Vagina (tissue), 2 donors: ENCODE measurements around the gene NDUFS3. TPM values are rescaled to one million over a fixed set of nuclear protein-coding genes. Genes with fewer than 3 reads are reported as not detected.

ENCODE experiments used
- DNase-seq, 2 donors: peaks; one replicate each; pipeline ENCODE4 v3.0.0-alpha.2; 2017; ENCODE audit errors: extremely low spot score in 2 of 2
- H3K27ac ChIP-seq: fragments of 200-600 bp; sonication (generic); one replicate; pipeline ENCODE4 v1.5.1; 2019
- H3K27me3 ChIP-seq: fragments of 200-600 bp; sonication (generic); one replicate; pipeline ENCODE4 v1.5.1; 2019
- H3K36me3 ChIP-seq, 2 donors: fragments of 200-600 bp; sonication (generic); one replicate each; pipeline ENCODE4 v1.5.1; 2017 to 2019
- H3K4me1 ChIP-seq: fragments of 200-600 bp; sonication (generic); one replicate; pipeline ENCODE4 v1.5.1; 2019
- H3K4me3 ChIP-seq, 2 donors: fragments of 200-600 bp; sonication (generic); 1 replicate in 1 of 2; 2 replicates in 1 of 2; pipeline ENCODE4 v1.5.1; 2016 to 2019
- H3K9me3 ChIP-seq: fragments of 200-600 bp; sonication (generic); one replicate; pipeline ENCODE4 v1.5.1; 2019
- POLR2A ChIP-seq, 2 donors: fragments of 450-650 bp; IDR thresholded peaks; one replicate each; pipeline ENCODE4 v1.6.1; 2017; ENCODE audit warnings: antibody characterized with exemption in 2 of 2, mild to moderate bottlenecking in 2 of 2, moderate library complexity in 2 of 2
- POLR2AphosphoS5 ChIP-seq, 2 donors: sonication (generic); formaldehyde crosslinking; IDR thresholded peaks; one replicate each; pipeline ENCODE4 v1.9.0; 2017; ENCODE audit warnings: antibody characterized with exemption in 2 of 2, mild to moderate bottlenecking in 2 of 2, low read depth in 1 of 2; ENCODE audit not compliant: insufficient read depth in 1 of 2
- intact Hi-C: fragments of 100-400 bp; cut with DNase I; formaldehyde crosslinking; loops from one replicate; pipeline ENCODE4 v1.15.1; 2023
- total RNA-seq: library from RNA; depleted of rRNA; stranded (reverse); fragments of >200 nt; gene quantifications from one replicate; pipeline ENCODE4 v1.2.3, GENCODE V29; 2016
- TF ChIP-seq, protein P1 (sequence below), 3 experiments: fragments of 450-650 bp in 2 of 3; fragments of 200-600 bp in 1 of 3; sonication (generic) in 1 of 3; IDR thresholded peaks; one replicate each; pipeline ENCODE4 v1.5.1; 2017 to 2019; ENCODE audit warnings: antibody characterized with exemption in 3 of 3, mild to moderate bottlenecking in 2 of 3, moderate library complexity in 2 of 3

The NDUFS3 gene
- total RNA-seq, 1 donor from 2014 or later, result 60.4 TPM

- Histone ChIP-seq H3K27me3 (peaks cover 6% of the 10 kb centered on the region), H3K4me1 (peaks cover 16% of the 10 kb centered on the region), H3K4me3 (no peak overlapping the region), H3K36me3 (no peaks in the 10 kb centered on the region), H3K27ac (no peak overlapping the region), H3K9me3 (no peaks in the 10 kb centered on the region)
- no peak for DNase-seq
- TF ChIP-seq, protein P1, sequence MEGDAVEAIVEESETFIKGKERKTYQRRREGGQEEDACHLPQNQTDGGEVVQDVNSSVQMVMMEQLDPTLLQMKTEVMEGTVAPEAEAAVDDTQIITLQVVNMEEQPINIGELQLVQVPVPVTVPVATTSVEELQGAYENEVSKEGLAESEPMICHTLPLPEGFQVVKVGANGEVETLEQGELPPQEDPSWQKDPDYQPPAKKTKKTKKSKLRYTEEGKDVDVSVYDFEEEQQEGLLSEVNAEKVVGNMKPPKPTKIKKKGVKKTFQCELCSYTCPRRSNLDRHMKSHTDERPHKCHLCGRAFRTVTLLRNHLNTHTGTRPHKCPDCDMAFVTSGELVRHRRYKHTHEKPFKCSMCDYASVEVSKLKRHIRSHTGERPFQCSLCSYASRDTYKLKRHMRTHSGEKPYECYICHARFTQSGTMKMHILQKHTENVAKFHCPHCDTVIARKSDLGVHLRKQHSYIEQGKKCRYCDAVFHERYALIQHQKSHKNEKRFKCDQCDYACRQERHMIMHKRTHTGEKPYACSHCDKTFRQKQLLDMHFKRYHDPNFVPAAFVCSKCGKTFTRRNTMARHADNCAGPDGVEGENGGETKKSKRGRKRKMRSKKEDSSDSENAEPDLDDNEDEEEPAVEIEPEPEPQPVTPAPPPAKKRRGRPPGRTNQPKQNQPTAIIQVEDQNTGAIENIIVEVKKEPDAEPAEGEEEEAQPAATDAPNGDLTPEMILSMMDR (IDR thresholded peaks at IDR 0.05), result no peak
- TF ChIP-seq POLR2A (IDR thresholded peaks at IDR 0.05) (no peak), POLR2AphosphoS5 (IDR thresholded peaks at IDR 0.05; ENCODE audit: insufficient read depth in 1 of 2, low read depth in 1 of 2) (no peak)
- intact Hi-C loops, result no loop called here
These were observed 14.1 kb downstream of the NDUFS3 start for GRCh38 chr11:47592970-47593369.

GRCh38 chr11:47593492-47593933 is 14.6 kb downstream of the NDUFS3 start:
- Histone ChIP-seq H3K4me3 (no peak overlapping the region), H3K36me3 (no peaks in the 10 kb centered on the region), H3K4me1 (peaks cover 15% of the 10 kb centered on the region), H3K9me3 (no peaks in the 10 kb centered on the region), H3K27me3 (peaks cover 6% of the 10 kb centered on the region), H3K27ac (no peak overlapping the region)
- no peak for DNase-seq
- no peak for TF ChIP-seq POLR2AphosphoS5 (IDR thresholded peaks at IDR 0.05; ENCODE audit: insufficient read depth in 1 of 2, low read depth in 1 of 2)
- no peak for TF ChIP-seq POLR2A (IDR thresholded peaks at IDR 0.05)
- TF ChIP-seq, protein P1 (IDR thresholded peaks at IDR 0.05), result no peak
- intact Hi-C loops, result no loop called here

DNA sequence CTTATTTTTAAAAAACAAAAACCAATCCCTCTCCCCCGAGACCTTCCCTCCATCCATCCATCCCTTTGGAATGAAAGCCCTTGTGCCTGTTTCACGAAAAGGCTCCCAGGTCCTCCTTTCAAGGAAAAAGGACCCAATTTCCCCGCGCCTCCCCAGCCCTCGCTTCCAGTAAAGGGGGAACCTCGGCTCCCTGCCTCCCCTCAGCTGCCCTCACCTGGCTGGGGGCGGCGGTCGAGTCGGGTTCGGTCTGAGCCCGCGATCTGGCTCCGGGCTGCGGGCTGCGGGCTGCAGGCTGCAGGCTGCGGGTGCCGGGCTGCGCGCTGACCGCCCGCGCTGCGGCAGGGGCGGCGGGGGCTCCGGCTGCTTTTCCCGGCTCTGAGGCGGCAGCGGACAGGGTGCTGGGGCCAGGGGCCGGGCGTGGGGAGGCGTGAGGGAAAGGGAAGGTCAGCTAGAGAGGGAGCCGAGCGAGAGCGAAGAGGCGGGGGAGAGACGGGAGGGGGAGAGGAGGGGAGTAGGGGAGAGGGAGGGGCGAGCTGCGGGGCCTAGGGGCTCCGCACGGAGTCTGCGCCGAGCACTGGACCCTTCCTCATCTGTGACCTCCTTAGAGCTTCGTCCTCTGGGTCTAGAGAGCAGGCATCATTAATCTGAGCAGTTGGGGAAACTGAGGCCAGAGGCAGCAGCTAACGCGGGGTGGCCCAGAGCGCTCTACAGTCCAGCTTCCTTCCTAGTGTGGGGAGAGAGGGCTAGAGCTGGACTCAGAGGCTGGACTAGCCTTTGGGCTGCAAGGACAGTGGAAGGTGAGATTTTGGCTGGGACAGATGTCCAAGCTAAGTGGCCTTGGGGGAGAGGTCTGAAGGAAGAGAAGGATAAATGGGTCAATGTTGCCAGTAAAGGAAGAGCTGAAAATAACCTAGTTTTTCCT is 15.3 kb downstream of the NDUFS3 start, which contains the start of gene C1QTNF4:
TSS of gene C1QTNF4 (minus strand) at position 478 of the 922 bp plus-strand sequence. CDS start 3,601 bp downstream, outside the sequence.
- no peaks in the 10 kb centered on the region for H3K9me3 ChIP-seq

GRCh38 chr11:47595029-47595428 is 16.2 kb downstream of the NDUFS3 start:
- intact Hi-C loops, result no loop called here
- TF ChIP-seq, protein P1 (IDR thresholded peaks at IDR 0.05), result no peak
- TF ChIP-seq POLR2A (IDR thresholded peaks at IDR 0.05), result no peak
- no peak for TF ChIP-seq POLR2AphosphoS5 (IDR thresholded peaks at IDR 0.05; ENCODE audit: insufficient read depth in 1 of 2, low read depth in 1 of 2)
- Histone ChIP-seq H3K4me3 (no peak overlapping the region), H3K27ac (no peak overlapping the region), H3K36me3 (no peaks in the 10 kb centered on the region), H3K4me1 (peaks cover 15% of the 10 kb centered on the region), H3K27me3 (peaks cover 6% of the 10 kb centered on the region), H3K9me3 (no peaks in the 10 kb centered on the region)
- DNase-seq, result no peak

More for the DNA sequence above, 15.3 kb downstream of the NDUFS3 start, which contains the start of gene C1QTNF4:
- intact Hi-C loops, result no loop called here
- peak within 1 kb of the TSS in 1 of 2 donors; percentile 2 for H3K4me3 ChIP-seq
- no peak within 1 kb of the TSS for H3K27ac ChIP-seq
- no peaks in the 10 kb centered on the region for H3K36me3 ChIP-seq
- TF ChIP-seq, protein P1 (IDR thresholded peaks at IDR 0.05), result no peak
- TF ChIP-seq POLR2A (IDR thresholded peaks at IDR 0.05) (no peak), POLR2AphosphoS5 (IDR thresholded peaks at IDR 0.05; ENCODE audit: insufficient read depth in 1 of 2, low read depth in 1 of 2) (no peak)
- peaks cover 6% of the 10 kb centered on the region for H3K27me3 ChIP-seq
- peaks cover 15% of the 10 kb centered on the region for H3K4me1 ChIP-seq
- no peak for DNase-seq

DNA sequence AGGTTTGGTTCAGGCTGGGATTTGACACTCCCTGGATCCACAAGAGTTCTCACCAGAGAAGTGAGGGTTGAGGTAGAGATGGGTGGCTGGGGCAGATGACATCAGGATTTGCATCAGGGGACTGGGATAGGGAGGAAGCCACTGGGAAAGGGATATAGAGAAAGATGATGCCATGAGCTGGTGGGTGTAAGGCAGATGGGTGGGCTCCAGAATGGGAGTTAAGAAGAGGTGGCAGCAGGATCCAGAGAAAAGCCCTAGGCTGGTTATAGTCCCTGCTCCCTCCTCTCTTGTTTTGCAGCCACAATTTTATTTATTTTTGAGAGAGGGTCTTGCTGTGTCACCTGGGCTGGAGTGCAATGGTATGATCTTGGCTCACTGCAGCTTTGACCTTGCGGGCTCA is 17.1 kb downstream of the NDUFS3 start:
- no peak for DNase-seq
- no peak for TF ChIP-seq POLR2AphosphoS5 (IDR thresholded peaks at IDR 0.05; ENCODE audit: insufficient read depth in 1 of 2, low read depth in 1 of 2)
- TF ChIP-seq, protein P1 (IDR thresholded peaks at IDR 0.05), result no peak
- no peak for TF ChIP-seq POLR2A (IDR thresholded peaks at IDR 0.05)
- intact Hi-C loops, result no loop called here

More for the DNA sequence above, 17.1 kb downstream of the NDUFS3 start:
- H3K27me3 ChIP-seq, result peaks cover 6% of the 10 kb centered on the region
- no peaks in the 10 kb centered on the region for H3K36me3 ChIP-seq
- H3K4me1 ChIP-seq, result peaks cover 15% of the 10 kb centered on the region
- H3K9me3 ChIP-seq, result no peaks in the 10 kb centered on the region
- no peak overlapping the region for H3K4me3 ChIP-seq
- H3K27ac ChIP-seq, result no peak overlapping the region
